Dendritic cell treated with granulocyte-macrophage colony-stimulating factor and Interleukin-4, amounts not matched to agents 40 ng/mL and 50 ng/mL, for 4 days (primary cell): Measurements from ENCODE around the gene EIPR1.

Source experiments
- H3K27ac Mint-ChIP-seq: one replicate; pipeline ENCODE4 v1.8.0; 2022; ENCODE audit warnings: mild to moderate bottlenecking, mixed read lengths
- H3K27me3 Mint-ChIP-seq: one replicate; pipeline ENCODE4 v1.8.0; 2022; ENCODE audit warnings: mild to moderate bottlenecking, mixed read lengths
- H3K36me3 Mint-ChIP-seq: one replicate; pipeline ENCODE4 v1.8.0; 2022; ENCODE audit warnings: low read depth, mixed read lengths
- H3K4me1 Mint-ChIP-seq: one replicate; pipeline ENCODE4 v1.8.0; 2022; ENCODE audit warnings: low read depth, mixed read lengths
- H3K4me3 Mint-ChIP-seq: one replicate; pipeline ENCODE4 v1.8.0; 2022; ENCODE audit warnings: mild to moderate bottlenecking, moderate library complexity, mixed read lengths
- H3K9me3 Mint-ChIP-seq: one replicate; pipeline ENCODE4 v1.8.0; 2022; ENCODE audit warnings: mixed read lengths
- intact Hi-C: fragments of 100-400 bp; cut with micrococcal nuclease; formaldehyde crosslinking; loops from one replicate; pipeline ENCODE4 v1.15.0; 2022

Gene EIPR1

GRCh38 chr2:3162442-3163077 is 215.1 kb downstream of the EIPR1 start:
- H3K4me3 Mint-ChIP-seq, result no peak overlapping the region
- no peak overlapping the region for H3K27ac Mint-ChIP-seq
- no peaks in the 10 kb centered on the region for H3K4me1 Mint-ChIP-seq
- no peaks in the 10 kb centered on the region for H3K27me3 Mint-ChIP-seq
- intact Hi-C loops, result no loop called here
- peaks cover 41% of the 10 kb centered on the region for H3K36me3 Mint-ChIP-seq
- peaks cover 25% of the 10 kb centered on the region for H3K9me3 Mint-ChIP-seq

- H3K36me3 Mint-ChIP-seq, result peaks cover 25% of the 10 kb centered on the region
- intact Hi-C loops, result no loop called here
- no peak overlapping the region for H3K4me3 Mint-ChIP-seq
- H3K27ac Mint-ChIP-seq, result no peak overlapping the region
- no peaks in the 10 kb centered on the region for H3K4me1 Mint-ChIP-seq
- no peaks in the 10 kb centered on the region for H3K27me3 Mint-ChIP-seq
- H3K9me3 Mint-ChIP-seq, result peaks cover 25% of the 10 kb centered on the region
These were observed 216.8 kb downstream of the EIPR1 start for GRCh38 chr2:3160751-3161330.

GRCh38 chr2:3159782-3160545 is 217.7 kb downstream of the EIPR1 start:
- H3K4me3 Mint-ChIP-seq, result no peak overlapping the region
- no peaks in the 10 kb centered on the region for H3K27me3 Mint-ChIP-seq
- H3K9me3 Mint-ChIP-seq, result peaks cover 17% of the 10 kb centered on the region
- H3K36me3 Mint-ChIP-seq, result peaks cover 21% of the 10 kb centered on the region
- H3K27ac Mint-ChIP-seq, result no peak overlapping the region
- no peaks in the 10 kb centered on the region for H3K4me1 Mint-ChIP-seq
- intact Hi-C loops, result no loop called here

DNA sequence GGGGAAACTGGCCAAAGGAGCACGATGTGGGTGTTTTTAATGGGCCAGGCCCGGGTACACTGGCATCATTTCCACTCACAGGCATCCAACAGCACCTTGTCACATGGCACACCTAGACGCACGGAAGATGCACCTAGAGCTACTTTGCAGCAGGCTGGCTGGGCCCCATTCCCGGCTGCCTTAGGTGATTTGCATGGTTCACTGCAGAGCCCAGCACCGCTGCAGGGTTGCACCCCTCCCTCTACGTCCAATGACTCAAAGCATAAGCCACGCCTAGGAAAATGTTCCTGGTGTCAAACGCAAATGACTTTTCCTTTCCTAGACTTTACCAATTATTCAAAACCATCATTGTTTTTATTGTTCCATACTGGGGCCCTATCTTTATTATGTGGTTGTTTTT is 222.9 kb downstream of the EIPR1 start:
- Mint-ChIP-seq H3K9me3 (no peaks in the 10 kb centered on the region), H3K4me1 (peaks cover 4% of the 10 kb centered on the region), H3K4me3 (no peak overlapping the region), H3K36me3 (peaks cover under 1% of the 10 kb centered on the region), H3K27ac (no peak overlapping the region), H3K27me3 (no peaks in the 10 kb centered on the region)
- intact Hi-C loops, result no loop called here

DNA sequence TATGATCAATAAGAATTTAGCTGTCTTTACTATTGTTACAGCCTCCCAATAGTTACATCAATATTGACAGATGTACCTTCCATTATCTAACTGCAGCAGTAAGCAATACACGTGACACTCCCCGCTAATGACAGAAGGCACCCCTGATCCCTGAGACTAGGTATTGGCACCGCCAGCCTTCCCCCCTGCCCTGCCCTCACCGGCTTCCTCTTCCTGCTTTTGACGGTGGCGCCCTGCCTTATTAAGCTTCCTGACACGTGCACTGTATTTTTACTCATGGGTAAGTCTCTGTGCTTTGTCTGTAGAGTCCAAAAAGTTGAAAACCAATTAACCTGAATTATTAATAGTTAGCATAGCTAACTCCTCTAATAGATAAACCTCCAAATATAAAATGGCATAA is 223.5 kb downstream of the EIPR1 start:
- Mint-ChIP-seq H3K9me3 (no peaks in the 10 kb centered on the region), H3K4me3 (no peak overlapping the region), H3K27ac (no peak overlapping the region), H3K4me1 (peaks cover 4% of the 10 kb centered on the region), H3K27me3 (no peaks in the 10 kb centered on the region), H3K36me3 (no peaks in the 10 kb centered on the region)
- intact Hi-C loops, result no loop called here

- no peaks in the 10 kb centered on the region for H3K27me3 Mint-ChIP-seq
These were observed 226.3 kb downstream of the EIPR1 start for GRCh38 chr2:3151153-3151918.

DNA sequence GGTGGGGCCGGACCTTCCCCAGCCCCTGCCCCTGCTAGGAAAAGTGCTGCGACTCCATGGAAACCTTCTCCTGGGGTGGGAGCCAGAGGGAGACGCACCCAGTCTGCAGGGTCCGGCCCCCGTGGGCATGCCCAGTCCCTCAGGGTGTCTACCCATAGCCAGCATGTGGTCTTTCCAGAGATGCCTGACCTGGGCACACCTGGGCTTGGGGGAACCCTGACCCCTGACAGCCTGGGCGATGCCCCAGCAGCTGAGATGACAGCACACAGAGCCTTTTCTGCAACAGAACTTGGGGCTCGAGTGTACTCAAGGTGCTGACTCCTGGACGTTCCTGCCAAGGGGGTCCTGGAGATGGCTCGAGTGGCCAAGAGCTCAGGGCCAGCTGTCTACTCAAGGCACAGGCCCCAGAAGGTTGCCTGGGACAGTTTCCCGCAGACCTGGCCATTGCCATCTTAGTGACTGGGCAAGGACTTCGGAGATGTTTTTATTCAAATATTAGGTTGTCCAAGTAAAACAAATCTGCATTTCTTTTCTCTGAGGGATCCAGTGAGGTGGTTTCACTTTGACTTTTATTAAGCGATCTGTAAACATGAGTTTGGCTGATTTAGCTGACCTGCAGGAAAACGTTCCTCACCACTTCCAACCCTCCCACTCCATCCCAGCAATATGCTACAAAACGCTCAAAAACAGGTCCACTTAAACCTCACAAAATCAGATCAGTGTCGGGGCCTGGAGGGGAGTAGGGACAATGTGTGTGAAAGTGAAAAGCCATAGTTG is 228.0 kb downstream of the EIPR1 start:
- Mint-ChIP-seq H3K36me3 (no peaks in the 10 kb centered on the region), H3K4me3 (no peak overlapping the region), H3K9me3 (no peaks in the 10 kb centered on the region), H3K4me1 (peaks cover 4% of the 10 kb centered on the region), H3K27me3 (no peaks in the 10 kb centered on the region), H3K27ac (no peak overlapping the region)
- intact Hi-C loops, result no loop called here

More at GRCh38 chr2:3151153-3151918, 226.3 kb downstream of the EIPR1 start:
- H3K36me3 Mint-ChIP-seq, result no peaks in the 10 kb centered on the region
- peaks cover 4% of the 10 kb centered on the region for H3K4me1 Mint-ChIP-seq
- intact Hi-C loops, result no loop called here
- H3K27ac Mint-ChIP-seq, result no peak overlapping the region
- no peaks in the 10 kb centered on the region for H3K9me3 Mint-ChIP-seq
- H3K4me3 Mint-ChIP-seq, result no peak overlapping the region

- H3K27me3 Mint-ChIP-seq, result no peaks in the 10 kb centered on the region
- no peak overlapping the region for H3K27ac Mint-ChIP-seq
- H3K9me3 Mint-ChIP-seq, result no peaks in the 10 kb centered on the region
- H3K36me3 Mint-ChIP-seq, result no peaks in the 10 kb centered on the region
- intact Hi-C loops, result no loop called here
- H3K4me1 Mint-ChIP-seq, result no peaks in the 10 kb centered on the region
- H3K4me3 Mint-ChIP-seq, result no peak overlapping the region
These were observed 228.9 kb downstream of the EIPR1 start for GRCh38 chr2:3148716-3149115.

DNA sequence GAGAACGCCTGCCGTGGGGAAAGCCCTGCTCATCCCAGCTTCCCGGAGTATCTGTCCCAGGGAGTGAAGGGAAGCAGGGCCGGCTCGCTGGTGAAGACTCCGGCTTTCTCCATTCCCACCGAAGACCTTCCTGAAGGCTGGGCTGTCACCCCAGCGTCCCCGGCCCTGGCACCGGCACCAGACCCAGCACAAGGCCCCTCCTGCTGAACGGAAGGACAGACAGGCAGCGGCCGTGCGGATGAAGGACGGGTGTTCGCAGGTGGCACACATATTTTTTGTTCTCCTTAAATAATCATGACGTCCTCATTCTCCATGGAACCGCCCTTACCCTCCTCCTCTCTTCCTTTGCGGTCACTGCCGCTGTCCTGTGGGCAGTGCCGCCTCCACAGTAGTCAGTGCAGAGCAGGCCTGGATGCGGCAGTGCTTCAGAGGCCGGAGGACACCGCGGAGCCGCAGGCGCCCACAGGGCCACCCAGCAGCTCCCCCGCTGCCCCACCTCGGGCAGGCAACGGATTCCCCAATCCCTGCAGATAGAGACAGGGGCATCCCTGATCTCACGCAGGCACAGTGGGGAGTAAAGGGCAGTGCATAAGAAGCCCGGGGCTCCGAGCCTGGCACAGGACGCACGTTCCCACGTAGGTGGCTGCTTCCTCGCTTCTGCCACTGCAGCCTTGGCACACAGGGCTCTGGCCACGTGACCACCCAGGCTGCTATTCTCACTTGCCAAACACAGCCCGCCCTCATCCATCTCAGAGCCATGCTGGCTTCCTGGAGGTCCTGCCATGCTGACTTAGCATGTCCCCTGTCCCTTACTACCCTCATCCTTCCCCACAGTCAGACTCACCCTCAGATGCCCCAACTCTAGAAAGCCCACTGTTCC is 229.7 kb downstream of the EIPR1 start:
- H3K4me3 Mint-ChIP-seq, result no peak overlapping the region
- no peaks in the 10 kb centered on the region for H3K9me3 Mint-ChIP-seq
- intact Hi-C loops, result no loop called here
- H3K27me3 Mint-ChIP-seq, result no peaks in the 10 kb centered on the region
- H3K27ac Mint-ChIP-seq, result no peak overlapping the region
- no peaks in the 10 kb centered on the region for H3K4me1 Mint-ChIP-seq
- no peaks in the 10 kb centered on the region for H3K36me3 Mint-ChIP-seq

- no peaks in the 10 kb centered on the region for H3K4me1 Mint-ChIP-seq
- intact Hi-C loops, result no loop called here
- no peak overlapping the region for H3K4me3 Mint-ChIP-seq
- no peaks in the 10 kb centered on the region for H3K27me3 Mint-ChIP-seq
- H3K27ac Mint-ChIP-seq, result no peak overlapping the region
- no peaks in the 10 kb centered on the region for H3K9me3 Mint-ChIP-seq
- no peaks in the 10 kb centered on the region for H3K36me3 Mint-ChIP-seq
These were observed 230.6 kb downstream of the EIPR1 start for GRCh38 chr2:3146772-3147650.

- no peak overlapping the region for H3K27ac Mint-ChIP-seq
- no peak overlapping the region for H3K4me3 Mint-ChIP-seq
- H3K36me3 Mint-ChIP-seq, result no peaks in the 10 kb centered on the region
- intact Hi-C loops, result no loop called here
- H3K27me3 Mint-ChIP-seq, result no peaks in the 10 kb centered on the region
- no peaks in the 10 kb centered on the region for H3K9me3 Mint-ChIP-seq
- no peaks in the 10 kb centered on the region for H3K4me1 Mint-ChIP-seq
These were observed 231.4 kb downstream of the EIPR1 start for GRCh38 chr2:3146175-3146574.

DNA sequence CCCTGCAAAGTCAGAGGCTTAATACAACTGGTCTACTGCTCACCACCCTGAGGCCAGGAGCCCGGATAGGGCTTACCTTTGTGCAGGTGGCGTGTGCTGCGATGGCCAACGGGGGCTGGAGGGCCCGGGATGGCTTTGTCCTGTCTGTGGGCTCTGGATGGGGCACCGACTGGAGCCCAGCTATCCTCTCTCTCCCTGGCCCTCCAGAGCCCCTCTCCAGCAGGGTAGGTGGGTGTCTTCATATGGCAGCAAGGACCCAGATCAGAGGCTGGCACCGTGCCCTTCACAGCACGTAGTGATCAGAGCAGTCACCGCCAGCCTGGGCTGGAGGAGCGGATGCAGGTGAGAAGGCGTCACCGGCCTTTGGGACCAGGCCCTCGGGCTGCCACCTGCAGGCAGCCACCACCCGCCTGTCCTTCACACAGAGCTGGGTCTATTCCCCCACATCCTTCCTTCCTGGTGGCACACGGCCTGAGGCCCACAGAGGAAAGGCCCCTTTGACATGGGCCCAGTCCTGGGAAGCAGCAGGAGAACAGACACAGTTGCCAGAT is 232.1 kb downstream of the EIPR1 start:
- Mint-ChIP-seq H3K36me3 (no peaks in the 10 kb centered on the region), H3K9me3 (no peaks in the 10 kb centered on the region), H3K27ac (no peak overlapping the region), H3K27me3 (no peaks in the 10 kb centered on the region), H3K4me3 (no peak overlapping the region), H3K4me1 (no peaks in the 10 kb centered on the region)
- intact Hi-C loops, result no loop called here
